ENCODE measurements around the gene C1QTNF7.

Gene C1QTNF7

GRCh38 chr4:15470128-15470475, 42.3 kb downstream of the C1QTNF7 start:
- no peak for TF ChIP-seq BACH2 (CRISPR knock-in tag; IDR thresholded peaks at IDR 0.05; ENCODE audit: borderline replicate concordance)
- TF ChIP-seq ZFP30 (CRISPR knock-in tag; IDR thresholded peaks at IDR 0.05): no peak
- TF ChIP-seq TSHZ2 (CRISPR knock-in tag; IDR thresholded peaks at IDR 0.05): no peak
- TF ChIP-seq PATZ1 (CRISPR knock-in tag; IDR thresholded peaks at IDR 0.05; ENCODE audit: borderline replicate concordance): no peak
- no peak for TF ChIP-seq ZNF70 (CRISPR knock-in tag; IDR thresholded peaks at IDR 0.05)
- TF ChIP-seq OSR1 (CRISPR knock-in tag; IDR thresholded peaks at IDR 0.05): no peak
- no peak for TF ChIP-seq ISL1 (CRISPR knock-in tag; IDR thresholded peaks at IDR 0.05)
- TF ChIP-seq TOX (CRISPR knock-in tag; IDR thresholded peaks at IDR 0.05; ENCODE audit: borderline replicate concordance): no peak
- TF ChIP-seq TCF4 (CRISPR knock-in tag; IDR thresholded peaks at IDR 0.05; ENCODE audit: borderline replicate concordance): no peak
- TF ChIP-seq ZNF565 (CRISPR knock-in tag; conservative IDR thresholded peaks at IDR 0.05; ENCODE audit: low read depth): no peak
- TF ChIP-seq ZFP3 (CRISPR knock-in tag; IDR thresholded peaks at IDR 0.05): no peak
- no peak for TF ChIP-seq GLIS3 (CRISPR knock-in tag; IDR thresholded peaks at IDR 0.05)
- ATAC-seq: peak; percentile 52

- TF ChIP-seq CREB5 (CRISPR knock-in tag; IDR thresholded peaks at IDR 0.05; ENCODE audit: low read depth) (no peak), GLIS3 (CRISPR knock-in tag; IDR thresholded peaks at IDR 0.05) (no peak), CSRNP3 (CRISPR knock-in tag; IDR thresholded peaks at IDR 0.05) (no peak), RARB (CRISPR knock-in tag; IDR thresholded peaks at IDR 0.05) (no peak), CSDC2 (CRISPR knock-in tag; IDR thresholded peaks at IDR 0.05) (no peak), ESRRG (CRISPR knock-in tag; IDR thresholded peaks at IDR 0.05) (no peak)
- ATAC-seq: no peak
Measured at GRCh38 chr4:15476396-15476795, 48.6 kb downstream of the C1QTNF7 start.

GRCh38 chr4:15478724-15479088, 50.9 kb downstream of the C1QTNF7 start:
- peak; percentile 14 for ATAC-seq
- no peak for TF ChIP-seq ZNF565 (CRISPR knock-in tag; conservative IDR thresholded peaks at IDR 0.05; ENCODE audit: low read depth)

- TF ChIP-seq ARNTL (CRISPR knock-in tag; IDR thresholded peaks at IDR 0.05; ENCODE audit: borderline replicate concordance, low read depth): no peak
- TF ChIP-seq ISL1 (CRISPR knock-in tag; IDR thresholded peaks at IDR 0.05): no peak
- no peak for TF ChIP-seq TSHZ2 (CRISPR knock-in tag; IDR thresholded peaks at IDR 0.05)
- ATAC-seq: peak; percentile 93
Measured at GRCh38 chr4:15479089-15479912, 51.5 kb downstream of the C1QTNF7 start.

All from SK-N-SH treated with all-trans-retinoic acid at 6 μM for 48 hours (cell line).